Right lobe of liver (tissue), 6 donors: Measurements from ENCODE around the gene TMC2. TPM values are rescaled to one million over a fixed set of nuclear protein-coding genes. Genes with fewer than 3 reads are reported as not detected.

Experiments
- ATAC-seq, 4 donors: fragments of 200-7000 bp; cut with Tn5 transposase; one replicate each; pipeline ENCODE4 v1.9.1; 2020; ENCODE audit warnings: mild to moderate bottlenecking in 4 of 4, moderate library complexity in 4 of 4
- DNase-seq, 3 donors: peaks; one replicate each; pipeline ENCODE4 v3.0.0-alpha.2; 2020
- H3K27ac ChIP-seq, 3 donors: fragments of 200-600 bp; one replicate each; pipeline ENCODE4 v1.8.0; 2022
- H3K27me3 ChIP-seq, 2 donors: fragments of 200-600 bp; one replicate each; pipeline ENCODE4 v1.8.0; 2022
- H3K36me3 ChIP-seq, 4 donors: fragments of 200-600 bp; sonication (generic) in 1 of 4; one replicate each; pipeline versions ENCODE4 v1.5.1 to v1.8.0; 2017 to 2022; ENCODE audit warnings: control low read depth in 1 of 4
- H3K4me1 ChIP-seq, 4 donors: fragments of 200-600 bp; sonication (generic) in 1 of 4; one replicate each; pipeline versions ENCODE4 v1.5.1 to v1.8.0; 2017 to 2022; ENCODE audit warnings: control low read depth in 1 of 4
- H3K4me3 ChIP-seq, 3 donors: fragments of 200-600 bp; one replicate each; pipeline ENCODE4 v1.8.0; 2022
- H3K9me3 ChIP-seq, 4 donors: fragments of 200-600 bp; sonication (generic) in 1 of 4; one replicate each; pipeline versions ENCODE4 v1.5.1 to v1.8.0; 2017 to 2022; ENCODE audit warnings: control low read depth in 1 of 4
- CTCF ChIP-seq, 4 donors: fragments of 200-600 bp in 3 of 4; fragments of 450-650 bp in 1 of 4; IDR thresholded peaks; one replicate each; pipeline versions ENCODE4 v1.5.1 to v1.8.0; 2016 to 2022; ENCODE audit warnings: antibody characterized with exemption in 4 of 4, mild to moderate bottlenecking in 2 of 4
- POLR2A ChIP-seq: fragments of 450-650 bp; IDR thresholded peaks from one replicate; pipeline ENCODE4 v1.6.1; 2017; ENCODE audit warnings: antibody characterized with exemption, mild to moderate bottlenecking
- WGBS: methylation state at CpG from one replicate; pipeline ENCODE4 v1.1.6; 2018; ENCODE audit warnings: low coverage, low lambda C conversion rate; ENCODE audit not compliant: insufficient coverage; ENCODE audit errors: missing lambda C conversion rate; 5-methylcytosine and 5-hydroxymethylcytosine counted together
- intact Hi-C, 2 donors: fragments of 100-400 bp; cut with DNase I; formaldehyde crosslinking; loops; one replicate each; pipeline versions ENCODE4 v1.11.2 to v1.14.1; 2022
- total RNA-seq, 6 experiments: library from RNA; depleted of rRNA in 2 of 6; stranded (reverse); fragments of >200 nt in 2 of 6; fragmentation: NEBNext Ultra II Directional in 3 of 6; extraction: Animal tissue kit (Norgen Biotek cat#: 25700) in 3 of 6; gene quantifications; one replicate each; pipeline versions ENCODE4 v1.1.0 to v1.2.4, GENCODE V29; 2016 to 2023
- donor health status: DM: no; HTN: yes; CAD: no.
- donor health status: DM: no; HTN: no; CAD: no.
- donor health status: DM: no; HTN: no; CAD: no.
- donor health status: DM: no; HTN: yes; CAD: no.
- donor health status: DM: no; HTN: yes; CAD: no.

Gene TMC2
- total RNA-seq, 6 experiments from 2014 or later = not detected

GRCh38 chr20:2626853-2627541 lies 90.6 kb downstream of the TMC2 start:
- no peaks in the 10 kb centered on the region for H3K9me3 ChIP-seq
- no peak overlapping the region for H3K27ac ChIP-seq
- TF ChIP-seq CTCF (IDR thresholded peaks at IDR 0.05) (no peak), POLR2A (no peak)
- intact Hi-C loops = no loop called here
- no peak overlapping the region for H3K4me3 ChIP-seq
- H3K27me3 ChIP-seq = no peaks in the 10 kb centered on the region
- ATAC-seq = no peak
- no peaks in the 10 kb centered on the region for H3K36me3 ChIP-seq
- no peak for DNase-seq
- WGBS = 34% methylated on average over 5 of the region's 9 CpGs
- H3K4me1 ChIP-seq = no peaks in the 10 kb centered on the region

GRCh38 chr20:2631228-2631627 lies 94.9 kb downstream of the TMC2 start:
- ATAC-seq (no peak), DNase-seq (no peak)
- intact Hi-C loops = no loop called here
- TF ChIP-seq CTCF (IDR thresholded peaks at IDR 0.05) (no peak), POLR2A (no peak)
- Histone ChIP-seq H3K9me3 (no peaks in the 10 kb centered on the region), H3K27ac (no peak overlapping the region), H3K4me3 (no peak overlapping the region), H3K36me3 (no peaks in the 10 kb centered on the region), H3K4me1 (peaks cover 0 to 7% (median 0%) of the 10 kb centered on the region in 4 donors), H3K27me3 (no peaks in the 10 kb centered on the region)
- WGBS = 21% methylated on average over 1 of the region's 1 CpG

- H3K9me3 ChIP-seq = no peaks in the 10 kb centered on the region
- no peaks in the 10 kb centered on the region for H3K27me3 ChIP-seq
- TF ChIP-seq CTCF (IDR thresholded peaks at IDR 0.05) (no peak), POLR2A (no peak)
- peak; percentile 57 to 85 (median 80) for ATAC-seq
- H3K36me3 ChIP-seq = no peaks in the 10 kb centered on the region
- intact Hi-C loops = no loop called here
- H3K4me3 ChIP-seq = no peak overlapping the region
- no peak for DNase-seq
- no peak overlapping the region for H3K27ac ChIP-seq
- 5% methylated on average over 1 of the region's 1 CpG for WGBS
- H3K4me1 ChIP-seq = peaks cover 0 to 7% (median 0%) of the 10 kb centered on the region in 4 donors
Observed at GRCh38 chr20:2633381-2633780, 97.0 kb downstream of the TMC2 start.

- Histone ChIP-seq H3K4me3 (no peak overlapping the region), H3K27ac (no peak overlapping the region), H3K4me1 (peaks cover 0 to 7% (median 0%) of the 10 kb centered on the region in 4 donors), H3K27me3 (no peaks in the 10 kb centered on the region), H3K9me3 (no peaks in the 10 kb centered on the region), H3K36me3 (no peaks in the 10 kb centered on the region)
- 10% methylated on average over 2 of the region's 6 CpGs for WGBS
- DNase-seq = no peak
- intact Hi-C loops = no loop called here
- TF ChIP-seq CTCF (IDR thresholded peaks at IDR 0.05) = no peak
- TF ChIP-seq POLR2A = no peak
- ATAC-seq = no peak
Observed at GRCh38 chr20:2637246-2637645, 100.9 kb downstream of the TMC2 start.
